Osteoblast (primary cell): ENCODE data around the gene LMO7. TPM values are rescaled to one million over a fixed set of nuclear protein-coding genes. Genes with fewer than 3 reads are reported as not detected.

Source experiments
- DNase-seq: peaks from one replicate; pipeline ENCODE4 v3.0.0; 2011; ENCODE audit warnings: low spot score, mixed read lengths; ENCODE audit not compliant: insufficient read length; ENCODE audit errors: missing footprints
- H2AFZ ChIP-seq: 2 replicates; pipeline ENCODE4 v1.6.0; 2011; ENCODE audit warnings: mild to moderate bottlenecking, low read length
- H3K27ac ChIP-seq: 2 replicates; pipeline ENCODE4 v1.5.1; 2011; ENCODE audit warnings: mild to moderate bottlenecking, low read depth, low read length, moderate library complexity
- H3K27me3 ChIP-seq: 2 replicates; pipeline ENCODE4 v1.6.0; 2012; ENCODE audit warnings: mild to moderate bottlenecking, control low read depth, inconsistent platforms, low read length, moderate library complexity; ENCODE audit not compliant: insufficient read depth
- H3K36me3 ChIP-seq: 2 replicates; pipeline ENCODE4 v1.5.1; 2011; ENCODE audit warnings: mild to moderate bottlenecking, low read length, control low read depth, moderate library complexity; ENCODE audit not compliant: insufficient read depth
- H3K4me1 ChIP-seq: 2 replicates; pipeline ENCODE4 v1.5.1; 2011; ENCODE audit warnings: mild to moderate bottlenecking, low read length, control low read depth, moderate library complexity; ENCODE audit not compliant: insufficient read depth
- H3K4me2 ChIP-seq: 2 replicates; pipeline ENCODE4 v1.6.0; 2011; ENCODE audit warnings: mild to moderate bottlenecking, low read length; ENCODE audit not compliant: insufficient read depth
- H3K4me3 ChIP-seq: fragments of 200-600 bp; sonication (generic); 3 replicates; pipeline ENCODE4 v1.5.1; 2012; ENCODE audit warnings: mild to moderate bottlenecking, low read length, inconsistent platforms; ENCODE audit not compliant: insufficient read depth
- H3K79me2 ChIP-seq: 2 replicates; pipeline ENCODE4 v1.6.0; 2012; ENCODE audit warnings: mild to moderate bottlenecking, low read length, control low read depth, inconsistent platforms; ENCODE audit not compliant: insufficient read depth
- H3K9me3 ChIP-seq: 2 replicates; pipeline ENCODE4 v1.5.1; 2011; ENCODE audit warnings: low read depth, low read length, control low read depth
- H4K20me1 ChIP-seq: 2 replicates; pipeline ENCODE4 v1.6.0; 2012; ENCODE audit warnings: mild to moderate bottlenecking, low read length, control low read depth; ENCODE audit not compliant: insufficient read depth
- total RNA-seq: library from RNA; depleted of rRNA; stranded (reverse); fragments of >200 nt; gene quantifications from 2 replicates; pipeline ENCODE4 v1.2.3, GENCODE V29; 2012
- TF ChIP-seq, protein P1 (sequence below): IDR thresholded peaks from 2 replicates; pipeline ENCODE4 v1.5.1; 2011; ENCODE audit warnings: mild to moderate bottlenecking, low read depth, low read length, moderate library complexity; ENCODE audit errors: extremely low read depth

Gene LMO7
- total RNA-seq, 1 donor = 536 TPM

GRCh38 chr13:75643693-75644092 is 7.6 kb downstream of the LMO7 start:
- H3K4me2 ChIP-seq = peak overlapping the region; percentile 37
- H2AFZ ChIP-seq = no peak overlapping the region
- TF ChIP-seq, protein P1, sequence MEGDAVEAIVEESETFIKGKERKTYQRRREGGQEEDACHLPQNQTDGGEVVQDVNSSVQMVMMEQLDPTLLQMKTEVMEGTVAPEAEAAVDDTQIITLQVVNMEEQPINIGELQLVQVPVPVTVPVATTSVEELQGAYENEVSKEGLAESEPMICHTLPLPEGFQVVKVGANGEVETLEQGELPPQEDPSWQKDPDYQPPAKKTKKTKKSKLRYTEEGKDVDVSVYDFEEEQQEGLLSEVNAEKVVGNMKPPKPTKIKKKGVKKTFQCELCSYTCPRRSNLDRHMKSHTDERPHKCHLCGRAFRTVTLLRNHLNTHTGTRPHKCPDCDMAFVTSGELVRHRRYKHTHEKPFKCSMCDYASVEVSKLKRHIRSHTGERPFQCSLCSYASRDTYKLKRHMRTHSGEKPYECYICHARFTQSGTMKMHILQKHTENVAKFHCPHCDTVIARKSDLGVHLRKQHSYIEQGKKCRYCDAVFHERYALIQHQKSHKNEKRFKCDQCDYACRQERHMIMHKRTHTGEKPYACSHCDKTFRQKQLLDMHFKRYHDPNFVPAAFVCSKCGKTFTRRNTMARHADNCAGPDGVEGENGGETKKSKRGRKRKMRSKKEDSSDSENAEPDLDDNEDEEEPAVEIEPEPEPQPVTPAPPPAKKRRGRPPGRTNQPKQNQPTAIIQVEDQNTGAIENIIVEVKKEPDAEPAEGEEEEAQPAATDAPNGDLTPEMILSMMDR = no peak
- H3K4me3 ChIP-seq = peak overlapping the region; percentile 1
- H3K9me3 ChIP-seq = no peaks in the 10 kb centered on the region
- DNase-seq = no peak
- no peaks in the 10 kb centered on the region for H3K27me3 ChIP-seq
- no peak overlapping the region for H3K27ac ChIP-seq
- H3K36me3 ChIP-seq = peaks cover 83% of the 10 kb centered on the region
- H4K20me1 ChIP-seq = peaks cover 86% of the 10 kb centered on the region
- peaks cover 100% of the 10 kb centered on the region for H3K79me2 ChIP-seq
- H3K4me1 ChIP-seq = peaks cover 87% of the 10 kb centered on the region

GRCh38 chr13:75645141-75645540 is 9.0 kb downstream of the LMO7 start:
- Histone ChIP-seq H4K20me1 (peaks cover 86% of the 10 kb centered on the region), H3K36me3 (peaks cover 73% of the 10 kb centered on the region), H3K27me3 (no peaks in the 10 kb centered on the region), H3K4me2 (peak overlapping the region; percentile 31), H2AFZ (no peak overlapping the region), H3K79me2 (peaks cover 100% of the 10 kb centered on the region), H3K9me3 (no peaks in the 10 kb centered on the region), H3K4me3 (no peak overlapping the region), H3K4me1 (peaks cover 81% of the 10 kb centered on the region), H3K27ac (no peak overlapping the region)
- no peak for DNase-seq
- TF ChIP-seq, protein P1 = no peak

DNA sequence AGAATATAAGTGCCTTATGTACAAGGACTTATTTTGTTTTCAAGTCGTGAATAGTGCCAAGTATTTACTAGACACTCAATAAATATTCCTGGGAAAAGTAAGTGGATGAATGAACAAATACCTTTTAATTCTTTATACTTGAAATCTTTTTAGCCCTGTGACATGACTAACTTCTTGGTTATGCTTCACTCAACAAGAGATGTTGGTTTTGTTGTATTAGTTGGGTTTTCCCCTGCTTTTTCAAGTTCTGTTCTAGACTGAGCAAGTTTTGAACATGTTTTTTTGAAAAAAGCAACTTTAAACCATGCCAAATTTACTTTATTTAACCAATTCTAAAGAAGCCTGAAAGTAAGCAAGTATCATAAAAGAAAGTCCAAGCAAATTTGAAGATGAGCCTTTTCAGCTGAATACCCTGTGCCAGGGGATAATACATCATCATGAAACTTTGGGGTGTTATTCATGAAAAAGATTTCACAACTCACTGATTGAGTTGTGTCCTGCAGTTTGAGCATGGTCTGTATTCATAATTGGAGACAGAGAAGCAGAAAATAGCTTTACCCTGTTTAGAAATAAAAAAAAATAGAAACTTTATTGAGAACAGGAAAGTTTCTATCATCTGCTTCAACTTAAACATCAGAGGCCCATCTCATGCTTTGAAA is 11.1 kb downstream of the LMO7 start:
- H3K27me3 ChIP-seq = no peaks in the 10 kb centered on the region
- H4K20me1 ChIP-seq = peaks cover 88% of the 10 kb centered on the region
- peak; percentile 68 for DNase-seq
- TF ChIP-seq, protein P1 = no peak
- no peak overlapping the region for H2AFZ ChIP-seq
- peaks cover 100% of the 10 kb centered on the region for H3K79me2 ChIP-seq
- peaks cover 57% of the 10 kb centered on the region for H3K36me3 ChIP-seq
- no peak overlapping the region for H3K4me3 ChIP-seq
- peak overlapping the region; percentile 25 for H3K4me2 ChIP-seq
- H3K27ac ChIP-seq = peak overlapping the region; percentile 34
- peaks cover 79% of the 10 kb centered on the region for H3K4me1 ChIP-seq
- H3K9me3 ChIP-seq = no peaks in the 10 kb centered on the region

DNA sequence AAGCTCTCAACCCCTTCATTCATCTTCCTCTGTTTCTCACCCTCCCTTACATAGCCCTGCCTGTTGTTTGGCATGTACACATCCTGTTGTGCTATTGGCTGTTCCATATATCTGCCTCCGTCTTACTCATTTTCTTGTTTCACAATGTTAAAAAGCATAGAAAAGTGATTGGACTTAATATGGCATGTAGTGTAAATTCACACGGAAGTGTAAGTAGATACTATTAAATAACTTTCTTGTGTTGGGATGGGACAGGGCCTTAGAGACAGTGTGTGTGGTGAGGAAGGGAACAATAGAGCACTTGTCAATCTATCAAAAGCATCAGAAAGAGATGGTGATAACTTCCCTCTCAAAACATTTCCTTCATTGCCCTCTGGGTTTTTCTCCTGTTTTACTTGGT is 12.3 kb downstream of the LMO7 start:
- TF ChIP-seq, protein P1 = no peak
- Histone ChIP-seq H3K4me1 (peaks cover 79% of the 10 kb centered on the region), H4K20me1 (peaks cover 91% of the 10 kb centered on the region), H2AFZ (no peak overlapping the region), H3K9me3 (no peaks in the 10 kb centered on the region), H3K36me3 (peaks cover 57% of the 10 kb centered on the region), H3K27me3 (no peaks in the 10 kb centered on the region), H3K79me2 (peaks cover 100% of the 10 kb centered on the region), H3K4me3 (no peak overlapping the region), H3K4me2 (no peak overlapping the region), H3K27ac (peak overlapping the region; percentile 34)
- DNase-seq = no peak
